Neural crest cell (in vitro differentiated cells): ENCODE data around the gene DUSP22. TPM values are rescaled to one million over a fixed set of nuclear protein-coding genes. Genes with fewer than 3 reads are reported as not detected.

Experiments used
- DNase-seq: peaks from one replicate; pipeline ENCODE4 v3.0.0; 2021; ENCODE audit warnings: low read depth, mixed read lengths, low spot score
- H3K27ac Mint-ChIP-seq: one replicate; pipeline ENCODE4 v1.8.0; 2021; ENCODE audit warnings: mild to moderate bottlenecking, mixed read lengths; ENCODE audit not compliant: unreplicated experiment
- H3K27me3 Mint-ChIP-seq: 2 replicates; pipeline ENCODE4 v1.8.0; 2021; ENCODE audit warnings: low read depth, mild to moderate bottlenecking, mixed read lengths
- H3K36me3 Mint-ChIP-seq: 2 replicates; pipeline ENCODE4 v1.8.0; 2021; ENCODE audit warnings: low read depth, mild to moderate bottlenecking, mixed read lengths
- H3K4me1 Mint-ChIP-seq: 2 replicates; pipeline ENCODE4 v1.8.0; 2021; ENCODE audit warnings: mixed read lengths
- H3K4me3 Mint-ChIP-seq: one replicate; pipeline ENCODE4 v1.8.0; 2021; ENCODE audit warnings: mild to moderate bottlenecking, mixed read lengths
- H3K9me3 Mint-ChIP-seq: 2 replicates; pipeline ENCODE4 v1.8.0; 2021; ENCODE audit warnings: mixed read lengths
- CTCF ChIP-seq: fragments of 200-600 bp; sonication (generic); conservative IDR thresholded peaks from 2 replicates; pipeline ENCODE4 v1.5.0; 2021; ENCODE audit warnings: antibody characterized with exemption, mild to moderate bottlenecking
- total RNA-seq: library from RNA; stranded (reverse); gene quantifications from 2 replicates; pipeline ENCODE4 v1.2.1, GENCODE V29; 2021

The DUSP22 gene
- total RNA-seq, 1 donor from 2014 or later, result 35.1 TPM

- H3K4me1 Mint-ChIP-seq, result peaks cover 11% of the 10 kb centered on the region
- no peak for TF ChIP-seq CTCF
- no peak overlapping the region for H3K27ac Mint-ChIP-seq
- H3K9me3 Mint-ChIP-seq, result no peaks in the 10 kb centered on the region
- DNase-seq, result no peak
- H3K36me3 Mint-ChIP-seq, result peaks cover 6% of the 10 kb centered on the region
- H3K27me3 Mint-ChIP-seq, result no peaks in the 10 kb centered on the region
- no peak overlapping the region for H3K4me3 Mint-ChIP-seq
These were observed 46.6 kb downstream of the DUSP22 start for GRCh38 chr6:338815-339262.

- Mint-ChIP-seq H3K4me1 (peaks cover 11% of the 10 kb centered on the region), H3K4me3 (no peak overlapping the region), H3K27me3 (no peaks in the 10 kb centered on the region), H3K9me3 (no peaks in the 10 kb centered on the region), H3K36me3 (peaks cover 6% of the 10 kb centered on the region), H3K27ac (no peak overlapping the region)
- no peak for DNase-seq
- TF ChIP-seq CTCF, result no peak
These were observed 47.2 kb downstream of the DUSP22 start for GRCh38 chr6:339480-339879.

GRCh38 chr6:340186-340955 is 48.1 kb downstream of the DUSP22 start:
- DNase-seq, result no peak
- TF ChIP-seq CTCF, result no peak
- Mint-ChIP-seq H3K4me1 (peaks cover 11% of the 10 kb centered on the region), H3K4me3 (no peak overlapping the region), H3K36me3 (peaks cover 6% of the 10 kb centered on the region), H3K27me3 (no peaks in the 10 kb centered on the region), H3K27ac (no peak overlapping the region), H3K9me3 (no peaks in the 10 kb centered on the region)

- H3K27ac Mint-ChIP-seq, result peak overlapping the region; percentile 84
- H3K36me3 Mint-ChIP-seq, result peaks cover 11% of the 10 kb centered on the region
- no peak for DNase-seq
- H3K4me1 Mint-ChIP-seq, result peaks cover 11% of the 10 kb centered on the region
- H3K9me3 Mint-ChIP-seq, result no peaks in the 10 kb centered on the region
- H3K27me3 Mint-ChIP-seq, result no peaks in the 10 kb centered on the region
- TF ChIP-seq CTCF, result no peak
- H3K4me3 Mint-ChIP-seq, result no peak overlapping the region
These were observed 48.9 kb downstream of the DUSP22 start for GRCh38 chr6:340991-341827.

- no peak overlapping the region for H3K27ac Mint-ChIP-seq
- H3K36me3 Mint-ChIP-seq, result peaks cover 11% of the 10 kb centered on the region
- no peak for DNase-seq
- no peaks in the 10 kb centered on the region for H3K9me3 Mint-ChIP-seq
- no peaks in the 10 kb centered on the region for H3K27me3 Mint-ChIP-seq
- peaks cover 11% of the 10 kb centered on the region for H3K4me1 Mint-ChIP-seq
- TF ChIP-seq CTCF, result no peak
- H3K4me3 Mint-ChIP-seq, result no peak overlapping the region
These were observed 49.9 kb downstream of the DUSP22 start for GRCh38 chr6:341914-342831.
